Panc1 (cell line): ENCODE results near the gene ABT1. TPM values are rescaled to one million over a fixed set of nuclear protein-coding genes. Genes with fewer than 3 reads are reported as not detected.
A peak's percentile ranks its signal among the peaks of the same experiment; 100 is the strongest.

Source experiments
- ATAC-seq: fragments of 200-7000 bp; cut with Tn5 transposase; 2 replicates; pipeline ENCODE4 v1.9.1; 2020; ENCODE audit warnings: mild to moderate bottlenecking, moderate library complexity
- BruUV-seq: library from RNA; stranded (reverse); fragments of 400-500 nt; replicated peaks from 2 replicates; lab custom pipeline; 2021; lab: Mats Ljungman, UMichigan
- CTCF ChIA-PET: fragments of 300-600 bp; sonication (Branson Sonifier 250); formaldehyde crosslinking; loops from one replicate; lab custom pipeline; 2022; ENCODE audit warnings: antibody characterized with exemption; lab: Charles Lee
- POLR2A ChIA-PET: fragments of 300-600 bp; sonication (Branson Sonifier 250); formaldehyde crosslinking; loops from one replicate; lab custom pipeline; 2022; ENCODE audit warnings: antibody characterized with exemption; lab: Charles Lee
- DNase-seq: peaks from one replicate; pipeline ENCODE4 v3.0.0-alpha.2; 2010; ENCODE audit warnings: low read depth, low spot score
- H3K27ac ChIP-seq: 2 replicates; pipeline ENCODE4 v1.5.1; 2011; ENCODE audit warnings: mild to moderate bottlenecking, low read length, inconsistent platforms
- H3K27me3 ChIP-seq: fragments of 200-500 bp; sonication (Bioruptor generic); 2 replicates; pipeline ENCODE4 v1.6.0; 2014; ENCODE audit warnings: low read length, inconsistent platforms; ENCODE audit not compliant: control insufficient read depth, insufficient read depth
- H3K36me3 ChIP-seq: fragments of 200-500 bp; sonication (Bioruptor generic); 2 replicates; pipeline ENCODE4 v1.5.1; 2014; ENCODE audit warnings: inconsistent platforms, mild to moderate bottlenecking, low read length, moderate library complexity; ENCODE audit not compliant: control insufficient read depth, insufficient read depth
- H3K4me1 ChIP-seq: 2 replicates; pipeline ENCODE4 v1.5.1; 2011; ENCODE audit warnings: inconsistent platforms, mild to moderate bottlenecking, low read length, moderate library complexity; ENCODE audit not compliant: control insufficient read depth, insufficient read depth
- H3K4me3 ChIP-seq, 2 experiments: 2 replicates each; pipeline ENCODE4 v1.5.1; 2011 to 2012; ENCODE audit warnings: low read depth in 2 of 2, low read length in 2 of 2, mild to moderate bottlenecking in 2 of 2, inconsistent platforms in 1 of 2, moderate library complexity in 1 of 2
- H3K9me3 ChIP-seq: fragments of 200-500 bp; sonication (Bioruptor generic); 2 replicates; pipeline ENCODE4 v1.5.1; 2014; ENCODE audit warnings: low read depth, mild to moderate bottlenecking, inconsistent platforms, low read length, moderate library complexity; ENCODE audit not compliant: control insufficient read depth, insufficient read depth
- POLR2AphosphoS5 ChIP-seq: IDR thresholded peaks from 2 replicates; pipeline ENCODE4 v1.6.1; 2012; ENCODE audit warnings: mild to moderate bottlenecking, low read depth, low read length, moderate library complexity
- REST ChIP-seq, 2 experiments: IDR thresholded peaks; 2 replicates each; pipeline ENCODE4 v1.6.1; 2011 to 2012; ENCODE audit warnings: low read depth in 2 of 2, control low read depth in 1 of 2, low read length in 1 of 2, mild to moderate bottlenecking in 1 of 2, moderate library complexity in 1 of 2; ENCODE audit not compliant: insufficient read depth in 1 of 2
- SIN3A ChIP-seq: IDR thresholded peaks from 2 replicates; pipeline ENCODE4 v1.6.1; 2012; ENCODE audit warnings: low read depth, mild to moderate bottlenecking, low read length, moderate library complexity, borderline replicate concordance; ENCODE audit not compliant: insufficient read depth
- TCF7L2 ChIP-seq: IDR thresholded peaks from 2 replicates; pipeline ENCODE4 v1.6.1; 2011; ENCODE audit warnings: mild to moderate bottlenecking, low read depth, low read length, inconsistent platforms
- in situ Hi-C: cut with HindIII; loops from 2 replicates; pipeline ENCODE4 v1.10.0; 2016; ENCODE audit warnings: low sequenced_read_pairs, low pct_unique_long_range_greater_than_20kb
- intact Hi-C: fragments of 100-400 bp; cut with micrococcal nuclease; formaldehyde crosslinking; loops from one replicate; pipeline ENCODE4 v1.10.0; 2022; ENCODE audit not compliant: unreplicated experiment
- total RNA-seq: library from RNA; stranded (reverse); gene quantifications from one replicate; pipeline ENCODE4 v1.2.1, GENCODE V29; 2021; ENCODE audit not compliant: unreplicated experiment
- TF ChIP-seq, protein P1 (sequence below): fragments of 450-650 bp; IDR thresholded peaks from 2 replicates; pipeline ENCODE4 v1.5.1; 2017; ENCODE audit warnings: mild to moderate bottlenecking

Gene ABT1
- total RNA-seq, 1 experiment from 2014 or later, result 18.0 TPM

DNA sequence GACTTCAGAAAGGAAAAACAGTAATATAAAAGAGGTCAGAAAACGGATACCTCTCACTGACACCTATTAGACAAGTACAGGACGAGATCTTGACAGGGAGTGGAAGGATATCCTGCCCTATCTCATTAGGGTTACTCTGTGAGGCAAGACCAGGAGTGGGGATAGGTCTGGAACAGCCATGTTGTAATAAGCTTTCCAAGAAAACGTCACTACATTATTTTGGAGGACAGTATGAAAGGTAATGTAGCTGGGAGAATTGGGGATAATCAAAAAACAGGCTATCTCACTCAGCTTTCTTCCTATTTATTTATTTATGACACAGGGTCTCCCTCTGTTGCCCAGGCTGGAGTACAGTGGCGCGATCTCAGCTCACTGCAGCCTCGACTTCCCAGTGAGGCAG, 33.3 kb upstream of the ABT1 start:
- no TSS peak for BruUV-seq
- in situ Hi-C loops, result no loop called here
- CTCF ChIA-PET, result no interaction called here

GRCh38 chr6:26568601-26569432, 27.9 kb upstream of the ABT1 start:
- ChIA-PET CTCF (interaction anchor here (0.6 to 1.8 kb wide), 8 partner anchors 27 to 382 kb away, joined by 3 to 6 read pairs (median 4); no protein-coding TSS in a partner anchor), POLR2A (interaction anchor here (0.6 kb wide), 1 partner anchor 12 kb away, joined by 8 read pairs; no protein-coding TSS in a partner anchor)
- ATAC-seq (peak; percentile 74), DNase-seq (peak; percentile 99)
- no TSS peak for BruUV-seq
- Histone ChIP-seq H3K4me3 (peak overlapping the region; percentile 69 to 82), H3K36me3 (no peaks in the 10 kb centered on the region), H3K27ac (peak overlapping the region; percentile 63; the same call in 1 of the 2 replicates), H3K4me1 (peaks cover 9% of the 10 kb centered on the region; the same call in 1 of the 2 replicates), H3K27me3 (no peaks in the 10 kb centered on the region), H3K9me3 (no peaks in the 10 kb centered on the region)
- intact Hi-C loops, result loop anchor here (2.0 kb wide), 1 partner anchor 14 kb away; no protein-coding TSS in a partner anchor
- in situ Hi-C loops, result no loop called here
- TF ChIP-seq SIN3A (0 out of 2 replicates have a peak, but pooled peaks have one; percentile 27), POLR2AphosphoS5 (peak; percentile 41; the same call in 1 of the 2 replicates), TCF7L2 (no peak), REST (IDR thresholded peaks at IDR 0.05; ENCODE audit: insufficient read depth in 1 of 2, low read depth in 2 of 2, low read length in 1 of 2) (no peak)
- TF ChIP-seq, protein P1, sequence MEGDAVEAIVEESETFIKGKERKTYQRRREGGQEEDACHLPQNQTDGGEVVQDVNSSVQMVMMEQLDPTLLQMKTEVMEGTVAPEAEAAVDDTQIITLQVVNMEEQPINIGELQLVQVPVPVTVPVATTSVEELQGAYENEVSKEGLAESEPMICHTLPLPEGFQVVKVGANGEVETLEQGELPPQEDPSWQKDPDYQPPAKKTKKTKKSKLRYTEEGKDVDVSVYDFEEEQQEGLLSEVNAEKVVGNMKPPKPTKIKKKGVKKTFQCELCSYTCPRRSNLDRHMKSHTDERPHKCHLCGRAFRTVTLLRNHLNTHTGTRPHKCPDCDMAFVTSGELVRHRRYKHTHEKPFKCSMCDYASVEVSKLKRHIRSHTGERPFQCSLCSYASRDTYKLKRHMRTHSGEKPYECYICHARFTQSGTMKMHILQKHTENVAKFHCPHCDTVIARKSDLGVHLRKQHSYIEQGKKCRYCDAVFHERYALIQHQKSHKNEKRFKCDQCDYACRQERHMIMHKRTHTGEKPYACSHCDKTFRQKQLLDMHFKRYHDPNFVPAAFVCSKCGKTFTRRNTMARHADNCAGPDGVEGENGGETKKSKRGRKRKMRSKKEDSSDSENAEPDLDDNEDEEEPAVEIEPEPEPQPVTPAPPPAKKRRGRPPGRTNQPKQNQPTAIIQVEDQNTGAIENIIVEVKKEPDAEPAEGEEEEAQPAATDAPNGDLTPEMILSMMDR, result peak; percentile 82

More for the DNA sequence above, 33.3 kb upstream of the ABT1 start:
- Histone ChIP-seq H3K36me3 (no peaks in the 10 kb centered on the region), H3K4me3 (no peak overlapping the region), H3K4me1 (no peaks in the 10 kb centered on the region), H3K9me3 (no peaks in the 10 kb centered on the region), H3K27me3 (no peaks in the 10 kb centered on the region), H3K27ac (no peak overlapping the region)
- intact Hi-C loops, result no loop called here
- POLR2A ChIA-PET, result no interaction called here
- ATAC-seq, result no peak
- no peak for DNase-seq
- TF ChIP-seq, protein P1, result no peak
- no peak for TF ChIP-seq POLR2AphosphoS5
- TF ChIP-seq SIN3A, result no peak
- TF ChIP-seq REST (IDR thresholded peaks at IDR 0.05; ENCODE audit: insufficient read depth in 1 of 2, low read depth in 2 of 2, low read length in 1 of 2), result no peak
- TF ChIP-seq TCF7L2, result no peak
